Neural cell (in vitro differentiated cells): ENCODE measurements around the gene NARF.
"Not testable (repeated sequence)": the region's sequence is repeated elsewhere in the genome, so short reads cannot be mapped to it uniquely, and the experiment has no call there.

Experiments used
- POLR2AphosphoS5 ChIP-seq: IDR thresholded peaks from 2 replicates; pipeline ENCODE4 v1.6.1; 2012
- RAD21 ChIP-seq: fragments of 450-650 bp; conservative IDR thresholded peaks from 2 replicates; pipeline ENCODE4 v1.6.1; 2014; ENCODE audit warnings: antibody characterized with exemption, mild to moderate bottlenecking, moderate library complexity
- TF ChIP-seq, protein P1 (sequence below): fragments of 450-650 bp; IDR thresholded peaks from 2 replicates; pipeline ENCODE4 v1.5.1; 2014; ENCODE audit warnings: antibody characterized with exemption, mild to moderate bottlenecking, moderate library complexity; ENCODE audit not compliant: poor library complexity, severe bottlenecking

DNA sequence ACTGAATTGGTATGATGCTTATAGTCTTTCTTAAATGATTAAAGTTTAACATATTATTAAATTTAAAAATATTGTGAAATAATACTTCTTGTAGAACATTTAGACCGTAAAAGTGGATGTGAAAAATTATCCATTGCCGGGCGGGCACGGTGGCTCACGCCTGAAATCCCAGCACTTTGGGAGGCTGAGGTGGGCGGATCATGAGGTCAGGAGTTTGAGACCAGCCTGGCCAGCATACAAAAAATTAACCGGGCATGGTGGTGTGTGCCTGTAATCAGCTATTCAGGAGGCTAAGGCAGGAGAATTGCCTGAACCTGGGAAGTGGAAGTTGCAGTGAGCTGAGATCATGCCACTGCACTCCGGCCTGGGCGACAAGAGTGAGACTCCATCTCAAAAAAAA lies 78.7 kb downstream of the NARF start:
- TF ChIP-seq, protein P1, sequence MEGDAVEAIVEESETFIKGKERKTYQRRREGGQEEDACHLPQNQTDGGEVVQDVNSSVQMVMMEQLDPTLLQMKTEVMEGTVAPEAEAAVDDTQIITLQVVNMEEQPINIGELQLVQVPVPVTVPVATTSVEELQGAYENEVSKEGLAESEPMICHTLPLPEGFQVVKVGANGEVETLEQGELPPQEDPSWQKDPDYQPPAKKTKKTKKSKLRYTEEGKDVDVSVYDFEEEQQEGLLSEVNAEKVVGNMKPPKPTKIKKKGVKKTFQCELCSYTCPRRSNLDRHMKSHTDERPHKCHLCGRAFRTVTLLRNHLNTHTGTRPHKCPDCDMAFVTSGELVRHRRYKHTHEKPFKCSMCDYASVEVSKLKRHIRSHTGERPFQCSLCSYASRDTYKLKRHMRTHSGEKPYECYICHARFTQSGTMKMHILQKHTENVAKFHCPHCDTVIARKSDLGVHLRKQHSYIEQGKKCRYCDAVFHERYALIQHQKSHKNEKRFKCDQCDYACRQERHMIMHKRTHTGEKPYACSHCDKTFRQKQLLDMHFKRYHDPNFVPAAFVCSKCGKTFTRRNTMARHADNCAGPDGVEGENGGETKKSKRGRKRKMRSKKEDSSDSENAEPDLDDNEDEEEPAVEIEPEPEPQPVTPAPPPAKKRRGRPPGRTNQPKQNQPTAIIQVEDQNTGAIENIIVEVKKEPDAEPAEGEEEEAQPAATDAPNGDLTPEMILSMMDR = not testable (repeated sequence)
- not testable (repeated sequence) for TF ChIP-seq POLR2AphosphoS5, RAD21
